GM13977 (cell line): ENCODE data around the gene CCDC154.

Source experiments
- DNase-seq: peaks from one replicate; pipeline ENCODE4 v3.0.0; 2012; ENCODE audit warnings: low spot score
- CTCF ChIP-seq: IDR thresholded peaks from 2 replicates; pipeline ENCODE4 v1.5.1; 2012; ENCODE audit warnings: mild to moderate bottlenecking, control low read depth; ENCODE audit not compliant: insufficient read depth; ENCODE audit errors: extremely low read depth, missing control alignments
- in situ Hi-C: fragments of 300-500 bp; cut with MboI; formaldehyde crosslinking; loops from one replicate; pipeline ENCODE4 v1.12.0; 2022; ENCODE audit warnings: low sequenced_read_pairs, low pct_unique_long_range_greater_than_20kb, mixed read lengths, inconsistent platforms; ENCODE audit not compliant: unreplicated experiment

The CCDC154 gene

GRCh38 chr16:1448536-1449116, 4.3 kb upstream of the CCDC154 start:
- TF ChIP-seq CTCF = no peak
- in situ Hi-C loops = no loop called here
- no peak for DNase-seq

DNA sequence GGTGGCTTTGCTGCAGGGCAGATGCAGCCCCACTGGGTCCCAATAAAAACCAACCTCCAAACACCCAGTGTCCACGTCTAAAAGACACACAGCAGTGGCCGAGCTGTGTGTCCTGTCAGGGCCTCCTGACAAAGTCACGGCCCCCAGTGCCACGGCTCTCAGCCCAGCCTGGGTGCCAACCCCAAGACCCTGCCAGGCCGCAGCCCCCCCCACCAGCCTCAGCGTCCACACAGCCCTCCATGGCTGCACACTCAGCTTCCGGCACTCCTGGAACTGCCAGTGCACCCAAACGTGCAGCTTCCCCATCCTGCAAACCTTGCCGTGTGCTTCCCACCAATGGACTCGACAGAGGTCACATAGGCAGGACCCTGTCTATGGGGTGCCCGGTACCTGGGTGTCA, 3.6 kb upstream of the CCDC154 start:
- TF ChIP-seq CTCF = no peak
- in situ Hi-C loops = no loop called here
- DNase-seq = no peak

- TF ChIP-seq CTCF = no peak
Observed at GRCh38 chr16:1446296-1447080, 2.1 kb upstream of the CCDC154 start.

DNA sequence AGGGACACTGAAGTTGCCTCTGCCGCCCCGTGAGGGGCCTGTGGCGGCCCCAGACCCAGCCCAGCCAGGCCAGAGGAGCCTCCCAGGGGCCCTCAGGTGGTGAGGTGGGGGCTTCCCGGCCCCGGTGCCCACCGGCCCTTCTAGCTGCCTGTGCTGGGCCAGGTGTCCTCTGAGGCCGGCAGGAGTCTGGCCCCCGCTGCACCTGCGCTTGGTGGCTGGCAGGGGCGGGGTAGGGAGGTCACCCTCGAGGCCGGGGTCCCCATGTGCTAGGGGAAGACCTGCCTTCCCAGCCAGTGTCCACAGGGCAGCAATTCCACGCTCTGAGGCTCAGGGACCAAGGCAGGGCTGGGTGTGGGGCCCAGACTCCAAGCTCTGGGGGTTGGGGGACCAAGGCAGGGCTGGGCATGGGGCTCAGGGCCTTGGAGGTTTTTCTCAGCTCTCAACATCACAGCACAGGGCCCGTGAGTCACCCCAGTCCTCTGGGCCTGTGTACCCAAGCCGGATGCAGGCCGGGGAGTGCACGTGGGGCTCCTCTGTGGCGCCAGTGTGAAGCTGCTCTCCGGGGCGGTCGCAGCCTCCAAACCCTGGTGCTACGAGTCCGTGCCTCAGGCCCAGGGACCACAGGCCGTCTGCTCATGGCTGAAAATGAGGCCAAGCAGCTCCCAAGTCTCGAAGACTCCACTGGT, 1.3 kb upstream of the CCDC154 start:
- DNase-seq = no peak
- in situ Hi-C loops = no loop called here
- TF ChIP-seq CTCF = no peak

More at GRCh38 chr16:1446296-1447080, 2.1 kb upstream of the CCDC154 start:
- in situ Hi-C loops = no loop called here
- no peak for DNase-seq

DNA sequence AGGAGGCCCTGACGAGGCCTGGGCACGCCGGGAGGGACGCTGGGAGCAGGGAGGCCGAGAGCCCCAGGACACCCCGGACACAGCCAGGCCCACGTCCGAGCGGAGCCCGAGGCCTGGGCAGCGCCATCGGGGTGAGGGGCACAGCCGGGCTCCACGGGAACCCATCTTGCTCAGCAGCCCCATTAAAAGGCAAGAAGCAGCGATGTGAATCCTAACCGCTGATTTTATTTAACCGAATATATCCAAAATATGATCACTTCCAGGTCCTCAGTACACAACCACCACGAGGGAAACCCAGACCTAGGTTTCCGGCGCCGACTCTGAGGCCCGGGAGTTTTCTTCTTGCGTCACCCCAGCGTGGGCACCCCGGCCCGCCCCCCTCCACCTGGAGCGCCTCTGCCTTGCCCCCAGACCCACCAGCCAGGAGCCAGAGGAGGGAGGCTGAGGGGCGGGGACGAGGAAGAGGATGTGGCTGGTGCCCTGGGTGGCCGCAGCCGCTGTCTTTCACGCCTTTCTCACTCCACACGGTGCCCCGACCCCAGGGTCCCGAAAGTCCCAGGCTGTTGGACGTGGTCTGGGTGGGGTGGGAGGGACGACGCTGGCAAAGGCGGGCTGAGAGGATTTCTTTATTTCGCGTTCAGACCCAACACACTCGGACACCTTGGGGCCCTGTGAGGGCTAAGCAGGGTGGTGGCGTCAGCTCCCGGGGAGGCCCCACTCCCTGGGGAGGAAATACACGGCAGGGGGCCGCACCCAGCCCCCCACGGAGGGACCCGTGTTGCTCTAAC, 568 bp upstream of the CCDC154 start:
- in situ Hi-C loops = no loop called here
- no peak for TF ChIP-seq CTCF
- no peak for DNase-seq

- in situ Hi-C loops = no loop called here
- no peak for TF ChIP-seq CTCF
- no peak for DNase-seq
Observed at GRCh38 chr16:1443403-1443973, 868 bp downstream of the CCDC154 start.
